GM10266 (cell line): Measurements from ENCODE around the gene PHLPP1.
A peak's percentile ranks its signal among the peaks of the same experiment; 100 is the strongest.

ENCODE experiments used
- DNase-seq: peaks from one replicate; pipeline ENCODE4 v3.0.0; 2012; ENCODE audit errors: extremely low spot score
- CTCF ChIP-seq: IDR thresholded peaks from 2 replicates; pipeline ENCODE4 v1.5.1; 2012; ENCODE audit warnings: mild to moderate bottlenecking, low read depth; ENCODE audit not compliant: control insufficient read depth, insufficient read depth; ENCODE audit errors: missing control alignments

The PHLPP1 gene

DNA sequence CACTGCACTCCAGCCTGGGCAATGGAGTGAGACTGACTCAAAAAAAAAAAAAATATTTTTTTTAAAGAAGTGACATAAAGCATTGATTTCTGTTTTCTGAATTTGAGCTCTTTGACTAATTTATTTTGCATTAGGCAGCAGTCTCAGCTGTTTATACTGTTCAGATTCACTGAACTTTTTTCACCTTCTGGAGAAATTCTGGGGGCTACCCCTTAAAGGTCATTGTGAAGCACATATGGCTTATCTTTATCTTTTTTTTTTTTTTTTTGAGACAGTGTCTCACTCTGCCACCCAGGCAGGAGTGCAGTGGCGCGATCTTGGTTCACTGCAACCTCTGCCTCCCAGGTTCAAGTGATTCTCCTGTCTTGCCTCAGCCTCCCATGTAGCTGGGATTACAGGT lies 12.9 kb downstream of the PHLPP1 start:
- TF ChIP-seq CTCF = no peak
- no peak for DNase-seq

GRCh38 chr18:62729487-62730386 lies 14.4 kb downstream of the PHLPP1 start:
- DNase-seq = peak; percentile 44
- no peak for TF ChIP-seq CTCF

DNA sequence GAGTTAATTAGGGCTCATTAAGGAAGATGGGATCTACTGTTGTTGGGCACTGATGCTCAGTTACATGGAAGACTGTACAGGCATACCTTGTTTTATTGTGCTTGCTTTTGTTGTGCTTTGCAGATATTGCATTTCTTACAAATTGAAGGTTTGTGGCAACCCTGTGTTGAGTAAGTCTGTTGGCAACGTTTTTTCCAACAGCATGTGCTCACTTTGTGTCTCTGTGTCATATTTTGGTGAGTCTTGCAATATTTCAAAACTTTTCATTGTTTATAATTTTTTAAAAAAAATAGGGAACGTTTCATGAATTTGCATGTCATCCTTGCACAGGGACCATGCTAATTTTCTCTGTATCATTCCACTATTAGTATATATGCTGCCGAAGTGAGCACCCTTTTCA lies 15.6 kb downstream of the PHLPP1 start:
- no peak for TF ChIP-seq CTCF
- no peak for DNase-seq

DNA sequence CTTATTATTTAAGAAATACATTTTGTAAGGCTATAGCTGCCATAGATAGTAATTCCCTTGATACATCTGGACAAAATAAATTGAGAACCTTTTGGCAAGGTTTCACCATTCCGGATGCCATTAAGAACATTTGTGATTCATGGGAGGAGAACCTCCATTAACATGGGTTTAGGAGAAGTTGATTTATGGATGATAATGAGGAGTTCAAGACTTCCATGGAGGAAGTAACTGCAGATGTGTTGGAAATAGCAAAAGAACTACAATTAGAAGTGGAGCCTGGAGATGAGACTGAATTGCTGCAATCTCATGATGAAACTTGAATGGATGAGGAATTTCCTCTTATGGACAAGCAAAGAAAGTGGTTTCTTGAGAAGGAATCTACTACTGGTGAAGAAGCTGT lies 17.3 kb downstream of the PHLPP1 start:
- no peak for DNase-seq
- TF ChIP-seq CTCF = no peak

DNA sequence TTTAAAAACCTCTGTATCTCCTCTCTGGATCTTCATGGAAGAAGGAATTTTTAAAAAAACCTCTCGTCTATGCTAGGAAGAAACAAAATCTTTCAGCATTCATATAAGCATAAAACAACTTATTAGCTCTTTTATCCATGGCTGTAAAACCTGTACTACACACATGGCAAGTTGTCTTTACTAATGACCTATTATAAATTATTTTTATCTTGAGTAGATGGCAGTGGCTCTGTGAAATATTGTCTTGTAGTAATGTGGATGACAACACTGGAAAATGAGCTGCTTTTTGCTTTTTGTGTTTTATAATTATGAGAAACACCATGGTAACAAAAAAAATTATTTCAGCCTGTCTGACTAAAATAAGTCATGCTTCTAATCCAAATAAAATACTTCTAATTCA lies 18.9 kb downstream of the PHLPP1 start:
- DNase-seq = no peak
- no peak for TF ChIP-seq CTCF

DNA sequence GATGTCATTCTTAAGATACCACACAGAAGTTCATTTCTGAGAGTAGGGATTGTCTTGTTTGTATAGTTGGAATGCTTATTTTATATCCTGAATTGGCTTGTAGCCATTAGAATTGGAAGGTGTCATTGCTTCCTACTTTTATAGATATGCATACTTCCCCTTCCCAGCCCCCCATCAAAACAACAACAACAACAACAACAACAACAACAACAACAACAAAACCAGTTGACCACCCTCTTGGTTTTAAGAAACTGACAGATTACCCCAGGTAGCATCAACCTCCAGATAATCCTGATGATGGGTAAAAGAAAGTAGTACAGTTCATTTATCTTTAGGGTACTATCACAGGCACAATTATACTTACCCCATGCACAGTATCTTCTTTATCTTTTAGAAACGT lies 20.0 kb downstream of the PHLPP1 start:
- no peak for DNase-seq
- no peak for TF ChIP-seq CTCF

DNA sequence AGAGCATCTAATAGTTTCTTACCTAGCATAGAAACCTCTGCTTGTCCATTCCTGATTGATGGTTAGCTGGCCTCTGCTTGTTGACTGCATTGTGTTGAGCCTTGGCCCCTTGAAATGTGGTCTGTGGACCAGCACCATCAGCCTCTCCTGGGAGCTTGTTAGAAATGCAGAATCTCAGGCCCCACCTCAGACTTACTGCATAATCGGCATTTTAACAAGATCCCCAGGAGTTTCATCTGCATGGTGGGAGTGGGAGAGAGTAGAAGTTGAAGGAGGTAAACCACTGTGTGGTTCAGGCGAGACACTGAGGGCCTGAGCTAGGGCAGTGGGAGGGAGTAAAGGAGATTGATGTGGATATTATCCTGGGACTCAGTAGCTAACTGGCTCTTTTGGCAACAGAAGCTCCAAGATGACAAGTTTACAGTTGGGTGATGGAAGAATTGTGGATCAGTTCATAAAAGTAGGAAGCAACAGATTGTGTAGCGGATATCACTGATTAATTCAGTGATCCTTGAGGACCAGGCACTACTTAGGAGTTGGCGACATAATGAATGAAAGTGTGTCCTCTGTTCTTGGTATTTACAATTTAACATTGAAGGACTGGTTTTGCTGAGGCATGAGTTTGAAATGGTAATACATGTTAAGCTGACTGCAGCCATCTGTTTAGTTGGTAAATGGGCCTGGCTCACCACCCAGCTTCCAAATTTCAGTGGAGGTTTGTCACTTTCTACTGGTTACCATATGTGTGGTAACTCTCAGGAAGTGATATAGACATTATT lies 20.9 kb downstream of the PHLPP1 start:
- DNase-seq = no peak
- no peak for TF ChIP-seq CTCF
